Activated CD4-positive, alpha-beta T cell treated with anti-CD3 and anti-CD28 coated beads, Interleukin-2, amount 10 ng/mL, durations not matched to agents 7 days and 5 days (primary cell): ENCODE data around the gene SPG11. TPM values are rescaled to one million over a fixed set of nuclear protein-coding genes. Genes with fewer than 3 reads are reported as not detected.
"Not testable (repeated sequence)": the region's sequence is repeated elsewhere in the genome, so short reads cannot be mapped to it uniquely, and the experiment has no call there.

ENCODE experiments used
- CTCF ChIA-PET: fragments of 350-600 bp; sonication (Branson Sonifier 250); formaldehyde crosslinking; loops from one replicate; lab custom pipeline; 2021; ENCODE audit warnings: antibody characterized with exemption; lab: Charles Lee
- POLR2A ChIA-PET: fragments of 350-600 bp; sonication (Branson Sonifier 250); formaldehyde crosslinking; loops from one replicate; lab custom pipeline; 2021; ENCODE audit warnings: antibody characterized with exemption; lab: Charles Lee
- DNase-seq: peaks from one replicate; pipeline ENCODE4 v3.0.0-alpha.2; 2020
- H3K27ac Mint-ChIP-seq: one replicate; pipeline ENCODE4 v1.8.0; 2021; ENCODE audit warnings: mild to moderate bottlenecking, moderate library complexity, mixed read lengths
- H3K27me3 Mint-ChIP-seq: one replicate; pipeline ENCODE4 v1.8.0; 2021; ENCODE audit warnings: mixed read lengths
- H3K36me3 Mint-ChIP-seq: one replicate; pipeline ENCODE4 v1.8.0; 2021; ENCODE audit warnings: low read depth, mixed read lengths
- H3K4me1 Mint-ChIP-seq: one replicate; pipeline ENCODE4 v1.8.0; 2021; ENCODE audit warnings: mixed read lengths
- H3K4me3 Mint-ChIP-seq: one replicate; pipeline ENCODE4 v1.8.0; 2021; ENCODE audit warnings: mild to moderate bottlenecking, moderate library complexity, mixed read lengths
- H3K9me3 Mint-ChIP-seq: one replicate; pipeline ENCODE4 v1.8.0; 2021; ENCODE audit warnings: mixed read lengths
- total RNA-seq, 2 experiments: library from RNA; stranded (reverse); gene quantifications; one replicate each; pipeline ENCODE4 v1.2.3, GENCODE V29; 2021

SPG11 gene
- total RNA-seq, 2 experiments from 2014 or later: 69.2 to 77.6 TPM

DNA sequence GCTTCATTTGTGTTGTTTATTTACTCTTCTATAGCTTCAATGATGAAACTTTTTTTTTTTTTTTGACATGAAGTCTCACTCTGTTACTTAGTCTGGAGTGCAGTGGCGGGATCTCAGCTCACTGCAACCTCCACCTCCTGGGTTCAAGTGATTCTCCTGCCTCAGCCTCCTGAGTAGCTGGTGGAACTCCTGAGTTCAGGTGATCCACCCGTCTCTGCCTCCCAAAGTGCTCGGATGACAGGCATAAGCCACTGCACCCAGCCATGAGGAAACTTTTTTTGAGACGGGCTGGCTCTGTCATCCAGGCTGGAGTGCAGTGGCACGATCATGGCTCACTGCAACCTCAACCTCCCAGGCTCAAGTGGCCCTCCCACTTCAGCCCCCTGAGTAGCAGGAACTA lies 131.2 kb downstream of the SPG11 start:
- ChIA-PET POLR2A (interaction anchor here (0.6 kb wide), 1 partner anchor 21 kb away, joined by 3 read pairs; no protein-coding TSS in a partner anchor), CTCF (interaction anchor here (0.6 to 2.0 kb wide), 5 partner anchors 9 to 482 kb away, joined by 3 to 9 read pairs (median 3); no protein-coding TSS in a partner anchor)
- not testable (repeated sequence) for DNase-seq, H3K27me3 Mint-ChIP-seq, H3K9me3 Mint-ChIP-seq, H3K4me3 Mint-ChIP-seq, H3K27ac Mint-ChIP-seq
- Mint-ChIP-seq H3K36me3 (peaks cover 19% of the 10 kb centered on the region), H3K4me1 (peaks cover 21% of the 10 kb centered on the region)

DNA sequence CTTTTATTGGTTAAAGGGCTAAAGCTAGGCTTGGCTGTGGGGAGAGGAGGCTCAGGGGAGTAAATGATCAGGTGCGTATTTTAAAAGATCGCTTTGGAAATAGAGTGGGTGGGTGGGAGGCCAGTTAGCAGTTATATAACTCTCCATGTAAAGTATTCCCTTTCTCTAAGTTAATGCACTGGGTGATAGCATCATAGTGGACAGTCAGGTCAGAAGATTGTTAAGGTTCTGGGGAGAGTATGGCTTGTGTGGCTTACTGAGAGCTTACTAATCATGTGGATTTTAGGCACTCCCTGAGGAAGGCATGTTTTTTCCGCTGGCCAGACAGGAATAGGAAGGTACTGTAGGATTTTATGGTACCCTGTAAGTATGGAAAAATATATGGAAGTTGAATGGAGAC lies 132.8 kb downstream of the SPG11 start:
- Mint-ChIP-seq H3K4me1 (peaks cover 16% of the 10 kb centered on the region), H3K36me3 (peaks cover 21% of the 10 kb centered on the region), H3K27ac (peak overlapping the region; percentile 62), H3K27me3 (no peaks in the 10 kb centered on the region), H3K4me3 (no peak overlapping the region), H3K9me3 (no peaks in the 10 kb centered on the region)
- ChIA-PET POLR2A (no interaction called here), CTCF (no interaction called here)
- DNase-seq: no peak

DNA sequence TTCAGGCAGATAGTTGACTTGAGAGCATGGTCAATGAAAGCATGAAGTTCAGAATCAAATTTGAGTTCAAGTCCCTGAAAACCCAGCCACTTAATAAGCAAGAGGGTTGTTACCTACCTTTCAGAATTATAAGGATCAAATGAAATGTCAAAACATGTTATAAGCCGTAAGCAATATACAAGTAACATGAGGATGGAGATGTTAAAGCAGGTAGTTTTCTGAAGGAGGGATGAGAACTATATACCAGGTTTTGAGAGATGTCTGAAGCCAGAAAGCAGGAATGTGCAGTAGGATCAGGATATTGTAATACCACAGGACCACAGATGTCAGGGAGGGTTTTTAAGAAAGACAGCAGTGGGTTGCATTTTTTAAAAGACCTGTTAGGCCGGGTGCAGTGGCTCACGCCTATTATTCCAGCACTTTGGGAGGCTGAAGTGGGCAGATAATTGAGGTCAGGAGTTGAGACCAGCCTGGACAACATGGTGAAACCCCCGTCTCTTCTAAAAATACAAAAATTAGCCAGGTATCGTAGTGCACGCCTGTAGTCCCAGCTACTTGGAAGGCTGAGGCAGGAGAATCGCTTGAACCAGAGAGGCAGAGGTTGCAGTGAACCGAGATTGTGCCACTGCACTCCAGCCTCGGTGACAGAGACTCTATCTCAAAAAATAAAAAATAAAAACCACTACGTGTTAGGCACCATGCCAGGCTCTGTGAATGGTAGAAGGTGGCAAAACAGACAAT lies 133.4 kb downstream of the SPG11 start:
- Mint-ChIP-seq H3K4me1 (peaks cover 14% of the 10 kb centered on the region), H3K27ac (no peak overlapping the region), H3K4me3 (no peak overlapping the region), H3K27me3 (no peaks in the 10 kb centered on the region), H3K36me3 (peaks cover 21% of the 10 kb centered on the region), H3K9me3 (no peaks in the 10 kb centered on the region)
- ChIA-PET CTCF (no interaction called here), POLR2A (no interaction called here)
- DNase-seq: no peak

DNA sequence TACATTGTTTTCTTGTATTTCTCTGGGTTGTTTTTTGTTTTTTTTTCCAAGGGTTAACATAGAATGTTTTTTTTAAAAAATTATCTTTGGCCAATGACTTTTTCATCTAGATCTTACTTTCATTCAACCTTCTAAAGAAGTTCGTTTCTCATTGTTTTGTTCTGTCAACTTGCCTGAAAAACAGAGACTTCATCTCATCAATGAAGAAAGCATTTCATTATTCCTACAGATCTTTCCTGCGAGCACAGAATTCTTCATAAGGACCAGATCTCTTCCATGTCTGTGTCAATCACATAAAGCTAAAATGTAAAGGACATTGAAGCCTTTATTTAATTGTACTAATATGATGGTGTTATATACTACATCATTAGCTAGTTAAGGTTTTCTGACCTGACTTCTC lies 136.2 kb downstream of the SPG11 start:
- POLR2A ChIA-PET: no interaction called here
- Mint-ChIP-seq H3K36me3 (peaks cover 23% of the 10 kb centered on the region), H3K27ac (no peak overlapping the region), H3K9me3 (no peaks in the 10 kb centered on the region), H3K4me1 (peaks cover 3% of the 10 kb centered on the region), H3K4me3 (no peak overlapping the region), H3K27me3 (no peaks in the 10 kb centered on the region)
- no peak for DNase-seq
- CTCF ChIA-PET: interaction anchor here (0.6 to 1.0 kb wide), 3 partner anchors 9 to 771 kb away, joined by 3 to 5 read pairs (median 3); partner anchors contain the start of gene EIF3J

DNA sequence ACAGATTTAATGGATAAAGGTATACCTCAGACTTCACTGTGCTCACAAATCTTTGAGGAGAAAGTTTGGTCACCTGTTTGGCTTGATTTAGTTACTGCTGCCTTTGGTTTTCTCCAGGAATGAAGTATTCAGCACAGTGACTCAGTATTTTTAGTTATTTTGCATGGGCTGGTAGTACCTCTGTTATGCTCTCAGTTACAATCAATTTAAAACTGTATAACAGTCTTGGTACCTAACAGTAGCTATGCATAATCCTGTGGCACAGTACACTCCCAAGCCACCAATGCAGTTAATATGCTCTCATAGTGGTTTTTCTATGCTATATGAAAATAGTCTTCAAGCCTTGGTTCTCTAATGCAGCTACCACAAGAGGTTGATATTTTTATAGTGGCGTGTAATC lies 138.4 kb downstream of the SPG11 start:
- Mint-ChIP-seq H3K36me3 (peaks cover 30% of the 10 kb centered on the region), H3K4me1 (peaks cover 3% of the 10 kb centered on the region), H3K27ac (no peak overlapping the region), H3K9me3 (no peaks in the 10 kb centered on the region), H3K27me3 (no peaks in the 10 kb centered on the region), H3K4me3 (no peak overlapping the region)
- DNase-seq: no peak
- ChIA-PET CTCF (no interaction called here), POLR2A (no interaction called here)

DNA sequence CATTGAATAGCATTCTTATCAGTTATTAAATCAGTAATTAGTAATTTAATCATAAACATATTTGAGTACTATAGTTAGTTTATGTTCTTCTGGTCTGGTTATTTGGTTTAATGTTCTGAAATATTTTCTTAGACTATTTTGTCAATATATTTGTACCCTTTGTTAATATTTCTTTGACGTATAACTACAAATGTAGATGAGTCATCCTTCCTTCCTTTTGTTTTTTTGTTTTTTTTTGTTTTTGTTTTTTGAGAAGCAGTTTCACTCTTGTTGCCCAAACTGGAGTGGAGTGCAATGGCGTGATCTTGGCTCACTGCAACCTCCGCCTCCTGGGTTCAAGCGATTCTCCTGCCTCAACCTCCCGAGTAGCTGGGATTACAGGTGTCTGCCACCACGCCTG lies 143.9 kb downstream of the SPG11 start:
- ChIA-PET POLR2A (no interaction called here), CTCF (no interaction called here)
- peaks cover 2% of the 10 kb centered on the region for H3K4me1 Mint-ChIP-seq
- H3K27me3 Mint-ChIP-seq: no peaks in the 10 kb centered on the region
- no peak overlapping the region for H3K4me3 Mint-ChIP-seq
- peak overlapping the region; percentile 46 for H3K27ac Mint-ChIP-seq
- H3K36me3 Mint-ChIP-seq: peaks cover 45% of the 10 kb centered on the region
- H3K9me3 Mint-ChIP-seq: no peaks in the 10 kb centered on the region
- DNase-seq: no peak

DNA sequence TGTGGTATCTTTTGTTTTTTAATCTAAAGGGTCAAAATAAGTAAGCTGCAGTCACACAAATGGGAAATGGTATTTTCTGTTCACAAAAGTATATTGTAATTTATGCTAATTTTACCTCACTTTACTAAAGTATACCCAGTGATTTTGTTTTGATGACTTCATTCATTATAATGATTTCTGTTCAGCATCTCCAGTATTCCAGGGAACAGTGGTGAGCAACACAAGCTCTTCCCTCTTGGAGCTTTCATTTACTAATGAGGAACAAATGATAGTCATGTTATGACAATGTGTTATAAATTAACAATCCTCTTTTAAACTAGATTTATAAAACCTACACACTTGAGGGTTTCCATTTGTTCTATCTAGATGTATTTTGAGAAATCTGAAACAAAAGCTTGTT lies 147.0 kb downstream of the SPG11 start:
- H3K9me3 Mint-ChIP-seq: no peaks in the 10 kb centered on the region
- CTCF ChIA-PET: no interaction called here
- H3K27me3 Mint-ChIP-seq: no peaks in the 10 kb centered on the region
- H3K36me3 Mint-ChIP-seq: peaks cover 39% of the 10 kb centered on the region
- DNase-seq: no peak
- peaks cover 4% of the 10 kb centered on the region for H3K4me1 Mint-ChIP-seq
- no peak overlapping the region for H3K4me3 Mint-ChIP-seq
- H3K27ac Mint-ChIP-seq: no peak overlapping the region
- POLR2A ChIA-PET: no interaction called here

Other genes with a start within 250 kb of the SPG11 start
- 10 to 100 TPM; 76.1 to 88.2 TPM for gene CTDSPL2, start 236.0 kb downstream of the SPG11 start, total RNA-seq
- 10 to 100 TPM; 86.1 to 94.9 TPM for gene EIF3J, start 126.5 kb downstream of the SPG11 start, total RNA-seq
- gene PATL2, start 47.7 kb upstream of the SPG11 start, total RNA-seq: 10 to 100 TPM; 15.9 to 20.5 TPM
- gene B2M, start 47.9 kb upstream of the SPG11 start, total RNA-seq: over 10,000 TPM in 1 of 2 experiments, 1,000 to 10,000 TPM in 1; 9,253 to 11,726 TPM
- 10 to 100 TPM; 67.9 to 70.2 TPM for gene TRIM69, start 72.9 kb upstream of the SPG11 start, total RNA-seq